Limb (tissue), 2 donors: ENCODE data around the gene RASSF5.

ENCODE experiments used
- DNase-seq, 2 donors: peaks; one replicate each; pipeline ENCODE4 v3.0.0-alpha.2; 2016; ENCODE audit errors: extremely low spot score in 2 of 2

RASSF5 gene, protein sequence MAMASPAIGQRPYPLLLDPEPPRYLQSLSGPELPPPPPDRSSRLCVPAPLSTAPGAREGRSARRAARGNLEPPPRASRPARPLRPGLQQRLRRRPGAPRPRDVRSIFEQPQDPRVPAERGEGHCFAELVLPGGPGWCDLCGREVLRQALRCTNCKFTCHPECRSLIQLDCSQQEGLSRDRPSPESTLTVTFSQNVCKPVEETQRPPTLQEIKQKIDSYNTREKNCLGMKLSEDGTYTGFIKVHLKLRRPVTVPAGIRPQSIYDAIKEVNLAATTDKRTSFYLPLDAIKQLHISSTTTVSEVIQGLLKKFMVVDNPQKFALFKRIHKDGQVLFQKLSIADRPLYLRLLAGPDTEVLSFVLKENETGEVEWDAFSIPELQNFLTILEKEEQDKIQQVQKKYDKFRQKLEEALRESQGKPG

DNA sequence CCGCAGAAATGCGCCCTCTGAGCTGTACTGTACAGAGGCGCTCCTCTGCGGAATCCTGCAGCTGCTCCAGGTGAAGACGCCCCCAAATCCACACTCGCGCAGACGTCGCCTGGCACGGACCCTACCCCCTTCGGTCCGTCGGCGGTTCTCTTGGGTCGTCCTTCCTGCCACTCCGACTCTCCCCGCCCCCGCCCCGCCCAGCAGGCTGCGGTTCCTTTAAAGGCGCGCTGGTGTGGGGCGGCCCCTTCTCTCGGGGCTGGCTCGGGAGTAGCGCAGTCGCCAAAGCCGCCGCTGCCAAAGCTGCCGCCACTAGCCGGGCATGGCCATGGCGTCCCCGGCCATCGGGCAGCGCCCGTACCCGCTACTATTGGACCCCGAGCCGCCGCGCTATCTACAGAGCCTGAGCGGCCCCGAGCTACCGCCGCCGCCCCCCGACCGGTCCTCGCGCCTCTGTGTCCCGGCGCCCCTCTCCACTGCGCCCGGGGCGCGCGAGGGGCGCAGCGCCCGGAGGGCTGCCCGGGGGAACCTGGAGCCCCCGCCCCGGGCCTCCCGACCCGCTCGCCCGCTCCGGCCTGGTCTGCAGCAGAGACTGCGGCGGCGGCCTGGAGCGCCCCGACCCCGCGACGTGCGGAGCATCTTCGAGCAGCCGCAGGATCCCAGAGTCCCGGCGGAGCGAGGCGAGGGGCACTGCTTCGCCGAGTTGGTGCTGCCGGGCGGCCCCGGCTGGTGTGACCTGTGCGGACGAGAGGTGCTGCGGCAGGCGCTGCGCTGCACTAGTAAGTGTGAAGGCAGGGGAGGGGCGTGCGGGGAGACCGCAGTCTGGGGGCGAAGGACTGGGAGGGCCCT is at the start of gene RASSF5:
TSS of gene RASSF5 (plus strand) at position 248 of the 846 bp plus-strand sequence. CDS start at position 320, 72 bp downstream.
- DNase-seq = peak in 1 of 2 donors; percentile 78

GRCh38 chr1:206459703-206460102 is 47.6 kb upstream of the RASSF5 start:
- no peak for DNase-seq

DNA sequence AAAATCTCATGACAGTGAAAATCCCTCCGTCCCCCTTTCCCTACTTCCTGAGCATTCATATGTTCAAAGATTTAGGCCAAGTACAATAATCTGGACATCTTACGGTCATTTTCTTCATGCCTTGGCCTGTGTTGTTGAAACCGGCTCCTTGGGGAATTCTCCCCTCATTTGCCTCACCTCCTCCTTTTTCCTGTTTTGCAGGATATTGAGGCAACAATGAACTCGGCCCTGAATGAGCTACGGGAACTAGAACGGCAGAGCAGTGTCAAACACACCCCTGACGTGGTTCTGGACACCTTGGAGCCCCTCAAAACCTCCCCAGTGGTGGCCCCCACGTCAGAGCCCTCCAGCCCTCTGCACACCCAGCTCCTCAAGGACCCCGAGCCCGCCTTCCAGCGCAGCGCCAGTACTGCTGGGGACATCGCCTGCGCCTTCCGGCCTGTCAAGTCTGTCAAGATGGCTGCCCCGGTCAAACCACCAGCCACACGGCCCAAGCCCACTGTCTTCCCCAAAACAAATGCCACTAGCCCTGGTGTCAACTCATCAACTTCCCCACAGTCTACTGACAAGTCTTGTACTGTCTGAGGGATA is 46.4 kb upstream of the RASSF5 start:
- no peak for DNase-seq

- DNase-seq = peak; percentile 74 to 82
Measured at GRCh38 chr1:206461602-206462455, 45.5 kb upstream of the RASSF5 start.

- DNase-seq = no peak
Measured at GRCh38 chr1:206463137-206463536, 44.2 kb upstream of the RASSF5 start.

DNA sequence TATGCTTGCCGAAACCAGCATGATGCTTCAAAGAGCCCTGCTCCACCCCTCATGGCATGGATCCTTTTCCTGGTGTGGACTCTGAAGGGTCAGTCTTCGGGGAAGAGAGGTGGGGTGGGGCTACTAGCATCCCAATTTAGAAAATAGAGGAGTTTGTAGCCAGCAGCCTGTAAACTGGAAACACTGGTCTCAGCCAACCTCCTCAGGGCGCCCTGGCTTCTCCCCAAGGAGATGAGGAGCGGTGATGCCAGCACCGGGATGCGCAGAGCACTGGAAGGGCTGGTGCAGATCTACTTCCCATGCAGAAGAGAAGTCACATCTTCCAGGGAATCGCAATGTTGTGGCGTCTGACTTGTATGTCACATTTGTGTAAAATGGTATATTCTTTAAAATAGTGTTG is 43.4 kb upstream of the RASSF5 start:
- DNase-seq = no peak

DNA sequence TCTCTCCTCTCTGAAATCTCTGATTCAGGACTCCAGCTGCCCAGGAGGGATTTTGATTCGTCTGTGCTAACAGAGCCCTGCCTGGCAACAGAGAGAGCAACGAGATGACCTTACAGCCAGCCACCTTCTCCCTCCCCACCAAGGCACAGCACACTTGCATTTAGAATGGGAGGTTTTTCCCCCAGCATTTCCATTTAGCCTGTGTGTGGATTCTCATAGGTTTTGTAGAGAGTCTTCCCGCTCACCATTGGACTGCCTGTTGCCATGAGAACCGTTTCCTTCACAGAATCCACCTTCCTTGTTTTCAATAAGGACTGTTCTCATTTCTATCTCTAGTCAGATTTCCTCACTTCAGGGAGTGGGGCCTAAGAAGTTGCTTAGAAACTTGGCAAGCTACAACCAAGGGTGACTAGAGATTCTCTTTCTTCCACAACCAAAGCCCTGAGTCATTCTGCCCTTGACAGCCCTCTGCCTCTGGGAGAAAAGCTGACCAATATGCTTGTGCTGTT is 42.8 kb upstream of the RASSF5 start:
- no peak for DNase-seq

- no peak for DNase-seq
Measured at GRCh38 chr1:206465951-206466350, 41.4 kb upstream of the RASSF5 start.

GRCh38 chr1:206466840-206467649 is 40.3 kb upstream of the RASSF5 start:
- DNase-seq = no peak

DNA sequence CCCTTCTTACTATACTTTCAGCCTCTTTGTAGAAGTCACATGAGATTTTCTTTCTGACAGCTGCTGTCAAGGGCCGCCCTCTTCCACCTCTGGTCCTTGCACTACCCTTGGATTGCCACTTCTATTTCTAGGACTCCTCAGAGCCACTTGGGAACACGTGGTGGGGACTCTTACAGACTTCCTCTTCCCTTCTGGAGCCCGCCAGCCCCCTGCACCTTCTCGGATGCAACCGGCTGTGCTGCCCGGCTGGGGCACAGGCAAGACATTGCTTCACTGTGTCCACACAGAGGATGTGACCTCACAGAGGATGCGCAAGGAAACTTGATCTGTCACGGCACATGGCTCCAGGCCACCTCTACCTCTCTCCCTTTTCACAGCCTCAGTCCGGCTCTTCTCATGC is 39.4 kb upstream of the RASSF5 start:
- DNase-seq = no peak

DNA sequence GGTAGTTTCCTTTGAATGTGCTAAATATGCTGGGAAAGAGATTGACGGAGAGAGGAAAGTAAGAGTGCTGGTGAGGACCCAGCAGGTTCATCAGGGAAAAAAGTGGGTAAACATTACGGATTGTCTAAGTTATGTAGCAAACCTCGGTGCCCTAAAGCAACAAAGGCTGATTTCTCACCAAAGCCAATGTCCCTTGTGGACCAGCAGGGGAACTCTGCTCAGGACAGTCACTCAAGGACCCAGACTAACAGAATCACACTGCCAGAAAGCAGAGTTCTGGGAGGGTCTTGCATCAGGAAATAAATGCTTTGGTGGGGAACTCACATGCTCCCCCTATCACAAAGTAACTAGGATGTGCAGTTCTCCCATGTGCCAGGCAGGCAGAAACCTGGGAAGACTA is 38.8 kb upstream of the RASSF5 start:
- no peak for DNase-seq

GRCh38 chr1:206469411-206469932 is 37.9 kb upstream of the RASSF5 start:
- DNase-seq = no peak

- DNase-seq = no peak
Measured at GRCh38 chr1:206469933-206470691, 37.2 kb upstream of the RASSF5 start, which contains the start of gene IKBKE. Gene IKBKE (plus strand): TSS chr1:206470476. CDS start chr1:206473228, 2,752 bp downstream.

GRCh38 chr1:206470692-206471414 is 36.5 kb upstream of the RASSF5 start:
- no peak for DNase-seq

DNA sequence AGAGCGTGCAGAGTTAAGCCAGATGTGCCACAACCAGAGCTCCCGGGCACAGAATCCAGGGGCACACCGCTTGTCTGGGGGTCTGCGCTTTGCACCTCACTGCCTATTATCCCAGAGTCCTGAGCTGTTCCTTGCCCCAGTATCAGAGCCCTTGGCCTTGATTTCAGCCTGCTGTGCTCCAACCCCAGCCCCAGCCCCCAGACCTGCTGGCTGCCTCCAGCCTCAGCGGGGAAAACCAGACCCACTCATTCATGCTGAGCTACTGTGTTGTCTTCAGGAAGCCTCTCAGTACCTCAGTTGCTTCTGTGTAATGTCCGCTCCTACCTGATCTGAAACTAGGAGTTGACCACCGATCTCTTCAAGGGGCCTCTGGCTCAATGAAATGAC is 35.9 kb upstream of the RASSF5 start:
- no peak for DNase-seq

GRCh38 chr1:206472024-206472423 is 35.3 kb upstream of the RASSF5 start:
- DNase-seq = no peak

DNA sequence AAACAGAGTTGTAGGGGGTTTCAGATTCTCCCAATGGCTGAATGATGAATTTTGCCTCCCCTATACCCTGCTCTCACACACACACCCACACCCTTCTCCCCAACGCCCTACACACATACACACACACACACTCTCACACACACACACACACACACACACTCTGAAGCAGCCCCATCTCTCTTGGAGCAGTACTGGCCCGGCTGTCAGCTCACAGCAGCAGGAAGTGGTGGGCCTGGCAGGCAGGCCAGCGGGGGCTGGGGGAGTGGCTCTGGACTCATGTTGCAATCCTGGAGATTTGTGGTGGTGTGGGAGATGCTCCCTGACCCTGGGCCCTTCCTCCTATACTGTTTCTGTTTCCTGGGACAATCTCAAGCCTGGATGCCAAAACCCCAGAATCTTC is 34.9 kb upstream of the RASSF5 start:
- no peak for DNase-seq

DNA sequence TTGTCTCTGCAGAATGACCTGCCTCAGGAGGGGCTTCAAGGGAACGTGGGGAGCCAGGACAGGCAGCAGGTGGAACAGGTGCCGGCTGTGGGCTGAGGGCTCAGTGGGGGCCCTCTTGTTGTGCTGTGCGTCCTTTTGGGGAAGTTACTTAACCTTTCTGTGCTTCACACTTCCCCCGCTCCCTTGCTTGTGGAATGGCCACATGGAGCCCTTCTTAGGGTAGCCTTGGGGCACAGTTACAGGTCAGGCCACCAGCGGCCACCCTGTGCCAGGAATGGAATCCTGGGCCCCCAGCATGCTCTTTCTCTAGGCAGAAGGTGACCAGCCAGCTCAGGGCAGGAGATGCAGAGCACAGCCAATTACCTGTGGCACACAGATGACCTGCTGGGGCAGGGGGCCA is 34.4 kb upstream of the RASSF5 start:
- DNase-seq = no peak
